Activated CD8-positive, alpha-beta memory T cell treated with anti-CD3 and anti-CD28 coated beads for 36 hours (primary cell): ENCODE measurements around the gene SPATS2. TPM values are rescaled to one million over a fixed set of nuclear protein-coding genes. Genes with fewer than 3 reads are reported as not detected.
"Not testable (repeated sequence)": the region's sequence is repeated elsewhere in the genome, so short reads cannot be mapped to it uniquely, and the experiment has no call there.

Experiments
- CTCF ChIA-PET: fragments of 350-600 bp; sonication (Branson Sonifier 250); formaldehyde crosslinking; loops from one replicate; lab custom pipeline; 2021; ENCODE audit warnings: antibody characterized with exemption; lab: Charles Lee
- POLR2A ChIA-PET: fragments of 350-600 bp; sonication (Branson Sonifier 250); formaldehyde crosslinking; loops from one replicate; lab custom pipeline; 2021; ENCODE audit warnings: antibody characterized with exemption; lab: Charles Lee
- total RNA-seq, 2 experiments: library from RNA; stranded (reverse); gene quantifications; one replicate each; pipeline ENCODE4 v1.2.3, GENCODE V29; 2021

SPATS2 gene
- total RNA-seq, 2 experiments from 2014 or later = 9.6 to 11.7 TPM

- ChIA-PET CTCF (interaction anchor here (0.6 to 2.1 kb wide), 7 partner anchors 9 to 301 kb away, joined by 3 to 14 read pairs (median 3); no protein-coding TSS in a partner anchor), POLR2A (interaction anchor here (0.5 to 1.7 kb wide), 19 partner anchors 9 to 375 kb away, joined by 3 to 16 read pairs (median 4); partner anchors contain the start of genes PRPF40B, TMBIM6, TROAP and TUBA1B)
Measured at GRCh38 chr12:49366652-49367380, 446 bp upstream of the SPATS2 start.

GRCh38 chr12:49368240-49368600 is 958 bp downstream of the SPATS2 start:
- POLR2A ChIA-PET = no interaction called here
- CTCF ChIA-PET = interaction anchor here (0.7 to 2.1 kb wide), 3 partner anchors 21 to 213 kb away, joined by 3 to 14 read pairs (median 3); no protein-coding TSS in a partner anchor

GRCh38 chr12:49369411-49370145 is 2.3 kb downstream of the SPATS2 start:
- CTCF ChIA-PET = interaction anchor here (1.0 to 1.7 kb wide), 3 partner anchors 11 to 211 kb away, joined by 3 to 6 read pairs (median 5); no protein-coding TSS in a partner anchor
- POLR2A ChIA-PET = no interaction called here

GRCh38 chr12:49370539-49370938 is 3.3 kb downstream of the SPATS2 start:
- CTCF ChIA-PET = interaction anchor here (0.6 to 1.7 kb wide), 2 partner anchors 12 to 1713 kb away, joined by 4 to 6 read pairs; partner anchors contain the start of gene CSRNP2
- POLR2A ChIA-PET = no interaction called here

- POLR2A ChIA-PET = interaction anchor here (0.7 kb wide), 1 partner anchor 102 kb away, joined by 3 read pairs; no protein-coding TSS in a partner anchor
- CTCF ChIA-PET = no interaction called here
Measured at GRCh38 chr12:49375406-49375805, 8.1 kb downstream of the SPATS2 start.

GRCh38 chr12:49377386-49377785 is 10.1 kb downstream of the SPATS2 start:
- CTCF ChIA-PET = no interaction called here
- POLR2A ChIA-PET = no interaction called here

- POLR2A ChIA-PET = not testable (repeated sequence)
- CTCF ChIA-PET = interaction anchor here (1.7 kb wide), 1 partner anchor 22 kb away, joined by 5 read pairs; no protein-coding TSS in a partner anchor
Measured at GRCh38 chr12:49380184-49380583, 12.9 kb downstream of the SPATS2 start.

GRCh38 chr12:49388682-49389386 is 21.6 kb downstream of the SPATS2 start:
- POLR2A ChIA-PET = no interaction called here
- CTCF ChIA-PET = interaction anchor here (0.6 to 1.3 kb wide), 4 partner anchors 31 to 92 kb away, joined by 3 to 4 read pairs (median 3); no protein-coding TSS in a partner anchor

- POLR2A ChIA-PET = no interaction called here
- CTCF ChIA-PET = interaction anchor here (1.3 kb wide), 1 partner anchor 47 kb away, joined by 3 read pairs; no protein-coding TSS in a partner anchor
Measured at GRCh38 chr12:49389387-49389703, 22.1 kb downstream of the SPATS2 start.

- POLR2A ChIA-PET = interaction anchor here (0.7 kb wide), 1 partner anchor 30 kb away, joined by 4 read pairs; no protein-coding TSS in a partner anchor
- CTCF ChIA-PET = interaction anchor here (0.6 kb wide), 1 partner anchor 241 kb away, joined by 4 read pairs; no protein-coding TSS in a partner anchor
Measured at GRCh38 chr12:49397000-49397399, 29.7 kb downstream of the SPATS2 start.

- POLR2A ChIA-PET = no interaction called here
- CTCF ChIA-PET = no interaction called here
Measured at GRCh38 chr12:49400304-49400703, 33.0 kb downstream of the SPATS2 start.

- CTCF ChIA-PET = interaction anchor here (0.9 kb wide), 1 partner anchor 10 kb away, joined by 3 read pairs; no protein-coding TSS in a partner anchor
- POLR2A ChIA-PET = no interaction called here
Measured at GRCh38 chr12:49403971-49404450, 36.7 kb downstream of the SPATS2 start.

GRCh38 chr12:49404956-49405355 is 37.7 kb downstream of the SPATS2 start:
- CTCF ChIA-PET = interaction anchor here (0.7 kb wide), 1 partner anchor 291 kb away, joined by 5 read pairs; no protein-coding TSS in a partner anchor
- POLR2A ChIA-PET = no interaction called here

- CTCF ChIA-PET = no interaction called here
- POLR2A ChIA-PET = no interaction called here
Measured at GRCh38 chr12:49410818-49411217, 43.6 kb downstream of the SPATS2 start.

- POLR2A ChIA-PET = interaction anchor here (0.7 kb wide), 1 partner anchor 158 kb away, joined by 8 read pairs; no protein-coding TSS in a partner anchor
- CTCF ChIA-PET = no interaction called here
Measured at GRCh38 chr12:49413010-49413409, 45.7 kb downstream of the SPATS2 start.

GRCh38 chr12:49413796-49414195 is 46.5 kb downstream of the SPATS2 start:
- POLR2A ChIA-PET = no interaction called here

GRCh38 chr12:49414364-49414763 is 47.1 kb downstream of the SPATS2 start:
- CTCF ChIA-PET = interaction anchor here (0.7 kb wide), 1 partner anchor 10 kb away, joined by 3 read pairs; no protein-coding TSS in a partner anchor
- POLR2A ChIA-PET = no interaction called here

More at GRCh38 chr12:49413796-49414195, 46.5 kb downstream of the SPATS2 start:
- CTCF ChIA-PET = interaction anchor here (0.5 to 0.7 kb wide), 2 partner anchors 10 to 106 kb away, joined by 3 read pairs; no protein-coding TSS in a partner anchor

GRCh38 chr12:49415521-49415970 is 48.3 kb downstream of the SPATS2 start:
- POLR2A ChIA-PET = no interaction called here
- CTCF ChIA-PET = interaction anchor here (0.9 kb wide), 1 partner anchor 68 kb away, joined by 3 read pairs; no protein-coding TSS in a partner anchor
